Colonic mucosa (tissue), 4 donors: Measurements from ENCODE around the gene NUDT4B. TPM values are rescaled to one million over a fixed set of nuclear protein-coding genes. Genes with fewer than 3 reads are reported as not detected.
"Not testable (repeated sequence)": the region's sequence is repeated elsewhere in the genome, so short reads cannot be mapped to it uniquely, and the experiment has no call there.

ENCODE experiments used
- DNase-seq: peaks from one replicate; pipeline ENCODE4 v3.0.0-alpha.2; 2020
- H3K27ac ChIP-seq: fragments of 200-600 bp; one replicate; pipeline ENCODE4 v1.8.0; 2021
- H3K27me3 ChIP-seq: fragments of 200-600 bp; one replicate; pipeline ENCODE4 v1.8.0; 2021
- H3K36me3 ChIP-seq: fragments of 200-600 bp; one replicate; pipeline ENCODE4 v1.8.0; 2021
- H3K4me1 ChIP-seq: fragments of 200-600 bp; one replicate; pipeline ENCODE4 v1.8.0; 2021; ENCODE audit warnings: mild to moderate bottlenecking
- H3K4me3 ChIP-seq: fragments of 200-600 bp; one replicate; pipeline ENCODE4 v1.8.0; 2021
- H3K9ac ChIP-seq, 2 donors: one replicate each; pipeline ENCODE4 v1.7.0; 2013; ENCODE audit warnings: control low read depth in 2 of 2, low read depth in 2 of 2, low read length in 2 of 2
- H3K9me3 ChIP-seq: fragments of 200-600 bp; one replicate; pipeline ENCODE4 v1.8.0; 2021
- intact Hi-C: fragments of 100-400 bp; cut with DNase I; formaldehyde crosslinking; loops from one replicate; pipeline ENCODE4 v1.14.1; 2022
- total RNA-seq, 2 donors: library from RNA; stranded (reverse); fragmentation: NEBNext Ultra II Directional in 1 of 2; extraction: Animal tissue kit (Norgen Biotek cat#: 25700) in 1 of 2; gene quantifications; one replicate each; pipeline ENCODE4 v1.2.1, GENCODE V29; 2021
- donor health status: healthy.
- donor health status: DM: no; HTN: no; CAD: no.
- donor health status: DM: no; HTN: no; CAD: no.

The NUDT4B gene
- total RNA-seq = 1 to 10 TPM in 1 of 2 donors, not detected in 1; 1.7 TPM

DNA sequence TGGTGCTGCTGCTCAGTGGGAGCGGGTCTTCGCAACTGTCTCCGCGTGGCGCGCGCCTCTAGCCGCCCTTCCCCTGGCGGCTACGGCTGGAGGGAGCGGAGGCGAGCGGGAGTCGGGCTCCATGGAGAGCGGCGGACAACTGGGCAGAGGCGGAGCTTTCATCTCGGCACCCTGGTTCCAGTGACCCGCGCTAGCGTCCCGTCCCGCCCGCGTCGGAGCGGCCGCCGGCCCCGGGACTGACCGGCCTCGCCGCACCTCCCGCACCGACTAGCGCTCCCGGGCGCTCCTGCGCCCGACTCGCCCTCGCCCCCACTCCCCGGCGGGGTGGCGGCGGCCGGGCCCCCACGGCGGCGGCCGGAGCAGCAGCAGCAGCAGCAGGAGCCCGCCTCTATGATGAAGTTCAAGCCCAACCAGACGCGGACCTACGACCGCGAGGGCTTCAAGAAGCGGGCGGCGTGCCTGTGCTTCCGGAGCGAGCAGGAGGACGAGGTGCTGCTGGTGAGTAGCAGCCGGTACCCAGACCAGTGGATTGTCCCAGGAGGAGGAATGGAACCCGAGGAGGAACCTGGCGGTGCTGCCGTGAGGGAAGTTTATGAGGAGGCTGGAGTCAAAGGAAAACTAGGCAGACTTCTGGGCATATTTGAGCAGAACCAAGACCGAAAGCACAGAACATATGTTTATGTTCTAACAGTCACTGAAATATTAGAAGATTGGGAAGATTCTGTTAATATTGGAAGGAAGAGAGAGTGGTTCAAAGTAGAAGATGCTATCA, at the start of gene NUDT4B:
Gene NUDT4B, plus strand, starts transcription at position 212 of the 772 bp plus-strand sequence. Its CDS starts 179 bp downstream, at position 391.
- H3K36me3 ChIP-seq, H3K4me3 ChIP-seq, DNase-seq, H3K9ac ChIP-seq, H3K27me3 ChIP-seq, H3K9me3 ChIP-seq, intact Hi-C loops, H3K4me1 ChIP-seq, H3K27ac ChIP-seq: not testable (repeated sequence)

DNA sequence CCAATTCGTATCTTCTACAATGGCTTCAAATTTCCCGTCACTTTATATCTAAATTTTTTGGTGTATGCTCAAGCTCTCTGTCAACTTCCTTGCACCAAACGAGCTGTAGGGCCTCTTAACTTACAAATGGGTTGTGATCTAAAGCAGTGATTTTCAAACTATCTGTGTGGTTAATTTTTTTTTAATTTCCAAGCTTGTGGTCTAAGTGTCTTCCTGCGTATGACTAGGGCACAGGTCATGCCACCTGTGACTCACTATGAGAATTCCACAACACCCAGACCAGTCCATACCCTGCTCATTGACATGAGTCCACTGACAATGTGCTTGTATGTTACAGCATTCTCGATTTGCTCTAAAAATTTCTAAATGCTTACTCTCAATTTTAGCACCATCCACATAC, 49.2 kb upstream of the NUDT4B start:
- H3K36me3 ChIP-seq, H3K4me3 ChIP-seq: not testable (repeated sequence)

DNA sequence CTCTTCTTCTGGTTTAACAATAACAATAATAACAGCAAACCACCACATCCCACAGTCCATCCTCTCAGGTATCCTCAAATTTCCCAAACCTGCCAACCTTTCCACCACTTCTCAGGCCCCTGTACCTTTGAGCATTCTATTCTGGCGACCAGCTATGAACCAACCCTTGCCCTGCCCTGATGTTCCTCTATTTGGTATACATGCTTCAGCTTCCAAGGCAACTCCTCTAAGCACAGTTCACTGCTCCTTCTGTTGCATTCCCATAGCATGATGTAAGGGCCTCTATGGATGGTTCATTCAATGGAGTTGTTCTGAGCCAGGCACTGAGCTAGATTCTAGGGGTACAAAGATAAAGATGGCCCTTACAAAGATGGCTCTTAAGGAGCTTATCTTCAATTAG, 46.3 kb upstream of the NUDT4B start:
- H3K36me3 ChIP-seq, H3K27ac ChIP-seq, H3K9me3 ChIP-seq, H3K4me3 ChIP-seq, DNase-seq, intact Hi-C loops, H3K9ac ChIP-seq, H3K4me1 ChIP-seq, H3K27me3 ChIP-seq: not testable (repeated sequence)

More for the DNA sequence above, 49.2 kb upstream of the NUDT4B start:
- H3K9me3 ChIP-seq, H3K27ac ChIP-seq, H3K9ac ChIP-seq, H3K27me3 ChIP-seq, H3K4me1 ChIP-seq, intact Hi-C loops, DNase-seq: not testable (repeated sequence)

DNA sequence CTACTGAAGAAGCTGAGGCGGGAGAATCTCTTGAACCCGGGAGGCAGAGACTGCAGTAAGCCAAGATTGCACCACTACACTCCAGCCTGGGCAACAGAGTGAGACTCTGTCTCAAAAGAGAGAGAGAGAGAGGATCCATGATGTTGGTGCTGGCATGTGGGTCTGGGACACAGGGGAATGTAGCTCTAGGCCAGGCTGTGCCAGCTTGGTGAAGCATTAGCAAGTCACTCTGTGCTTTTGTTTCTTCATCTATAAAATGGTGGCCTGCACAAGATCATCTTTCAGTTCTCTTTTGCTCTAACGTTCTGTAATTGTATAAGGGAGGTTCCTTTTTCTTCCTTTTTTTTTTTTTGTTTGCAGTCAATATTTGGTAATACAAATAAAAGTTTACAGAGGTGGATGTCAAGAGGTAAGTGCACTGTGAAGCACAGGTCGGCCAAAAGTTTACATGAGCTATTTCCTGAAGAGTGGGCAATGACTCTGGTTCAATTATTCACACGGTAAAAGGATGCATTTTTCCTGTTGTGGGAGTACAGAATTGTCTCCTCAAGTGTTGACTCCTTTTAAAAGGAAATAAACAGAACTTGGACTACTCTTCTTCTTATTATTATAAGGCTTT, 44.5 kb upstream of the NUDT4B start:
- intact Hi-C loops = not testable (repeated sequence)

DNA sequence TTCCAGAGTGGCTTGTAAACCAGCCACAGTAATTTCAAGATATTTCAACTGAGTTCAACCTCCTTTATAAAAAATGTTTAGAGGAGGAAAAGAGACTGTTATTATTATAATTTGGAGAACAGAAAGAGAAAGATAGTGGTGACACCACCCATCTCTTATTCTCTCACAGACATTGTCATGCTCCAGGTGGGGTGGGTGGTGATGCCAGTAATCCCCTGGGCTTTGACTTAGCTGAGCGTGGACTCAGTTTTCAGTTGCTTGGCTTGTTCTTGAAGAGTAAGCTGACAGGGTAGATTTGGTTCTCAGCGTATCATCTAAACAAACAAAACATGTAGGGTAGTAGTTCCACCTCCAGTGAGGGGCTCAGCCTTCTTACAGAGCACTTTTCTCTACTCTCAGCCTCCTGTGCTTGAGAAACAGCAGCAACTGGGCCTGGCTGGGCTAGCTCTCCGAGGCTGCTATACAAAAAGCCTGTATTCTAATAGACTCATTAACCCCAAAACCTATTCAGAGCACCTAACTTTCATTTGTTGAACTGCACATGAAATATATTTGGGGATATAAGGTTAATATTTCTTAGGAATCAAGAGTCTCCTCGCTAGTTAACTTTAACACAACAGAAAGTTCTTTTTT, 43.1 kb upstream of the NUDT4B start:
- not testable (repeated sequence) for DNase-seq

More for the DNA sequence above, 44.5 kb upstream of the NUDT4B start:
- not testable (repeated sequence) for H3K36me3 ChIP-seq, H3K9ac ChIP-seq, DNase-seq, H3K4me3 ChIP-seq, H3K9me3 ChIP-seq, H3K27ac ChIP-seq, H3K27me3 ChIP-seq, H3K4me1 ChIP-seq

DNA sequence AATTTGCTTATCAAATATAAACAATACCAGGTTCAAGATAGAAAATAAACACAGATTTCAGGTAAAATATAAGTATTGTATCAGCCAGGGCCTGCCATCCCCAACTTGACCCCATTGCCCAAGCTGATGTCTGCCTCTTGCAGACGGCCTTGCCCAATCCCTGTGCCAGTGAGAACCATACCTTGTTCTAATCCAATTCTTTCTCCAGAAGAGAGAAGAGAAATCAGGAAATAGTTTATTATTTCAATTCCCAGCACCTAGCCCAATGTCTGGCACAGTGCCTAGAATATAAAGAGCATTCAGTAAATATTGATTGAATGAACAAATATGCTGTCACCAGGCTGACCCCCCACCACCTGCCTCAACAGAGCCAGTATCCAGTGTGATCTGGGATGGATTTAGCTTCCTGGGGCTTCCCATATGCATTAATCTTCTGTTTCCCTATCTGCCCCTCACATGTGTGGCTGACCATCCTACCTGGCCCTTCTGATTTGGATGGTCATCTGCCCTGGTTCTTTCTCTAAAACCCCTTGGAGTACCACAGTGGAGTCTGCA, 39.7 kb upstream of the NUDT4B start:
- H3K9me3 ChIP-seq, H3K27ac ChIP-seq, H3K4me1 ChIP-seq, H3K27me3 ChIP-seq, H3K4me3 ChIP-seq, intact Hi-C loops, DNase-seq, H3K36me3 ChIP-seq, H3K9ac ChIP-seq: not testable (repeated sequence)

More for the DNA sequence above, 43.1 kb upstream of the NUDT4B start:
- H3K9me3 ChIP-seq, H3K27me3 ChIP-seq, H3K4me3 ChIP-seq, H3K27ac ChIP-seq, intact Hi-C loops, H3K9ac ChIP-seq, H3K36me3 ChIP-seq, H3K4me1 ChIP-seq: not testable (repeated sequence)

DNA sequence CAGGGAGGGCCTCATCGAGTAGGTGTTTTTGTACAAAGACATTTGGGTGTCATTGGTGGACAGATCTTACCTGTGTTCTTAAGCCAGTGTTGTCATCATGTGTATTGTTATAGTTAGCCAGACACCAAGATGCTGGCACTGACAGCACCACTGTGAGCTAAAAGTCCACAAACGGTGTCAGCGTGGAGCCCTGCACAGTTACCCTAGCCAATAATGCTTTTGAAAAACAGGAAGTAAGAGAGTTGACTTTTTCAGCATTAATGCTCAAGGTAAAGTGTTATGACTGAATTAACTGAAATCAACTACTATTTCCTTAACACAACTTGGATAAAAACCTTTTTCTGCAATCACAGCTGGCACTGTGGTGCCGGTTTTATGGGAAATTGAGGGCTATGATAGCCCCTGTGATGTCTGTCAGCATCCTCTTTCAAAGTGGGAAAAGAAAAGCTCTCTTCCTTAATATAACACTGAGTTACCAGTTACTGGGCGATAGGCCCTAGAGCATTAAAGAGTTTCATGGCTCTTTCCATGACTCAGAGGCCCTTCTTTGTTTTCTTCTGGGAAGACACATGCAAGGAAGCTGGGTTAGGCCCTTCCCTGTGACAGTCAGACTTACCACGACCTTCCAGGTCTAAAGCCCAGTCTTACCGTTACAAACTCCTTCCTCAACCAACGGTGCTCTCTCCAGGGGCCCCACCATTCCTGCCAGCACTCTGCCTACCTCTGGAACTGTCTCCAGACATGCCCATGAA, 37.6 kb upstream of the NUDT4B start:
- DNase-seq, H3K4me1 ChIP-seq, H3K9ac ChIP-seq, H3K27me3 ChIP-seq, H3K36me3 ChIP-seq, H3K9me3 ChIP-seq, intact Hi-C loops, H3K4me3 ChIP-seq, H3K27ac ChIP-seq: not testable (repeated sequence)

DNA sequence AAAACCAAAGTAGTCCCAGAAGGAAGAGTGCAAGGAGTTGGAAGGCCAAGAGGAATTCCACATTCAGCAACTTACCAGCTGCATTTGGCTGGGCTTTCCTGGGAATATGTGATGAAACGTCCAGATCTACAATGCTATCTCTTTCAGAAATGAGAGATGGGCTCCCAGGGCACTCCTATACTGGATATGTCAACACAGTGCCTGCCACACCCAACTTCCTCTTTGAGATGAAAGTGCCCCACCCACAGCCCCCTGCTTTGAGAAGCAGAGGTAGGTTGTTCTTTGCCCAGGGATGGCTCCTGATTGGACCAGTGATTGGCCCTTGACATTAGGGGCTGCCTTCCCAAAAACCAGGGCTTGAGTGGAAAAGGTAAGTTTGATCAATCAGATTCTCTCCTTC, 36.2 kb upstream of the NUDT4B start:
- DNase-seq, H3K4me3 ChIP-seq, H3K36me3 ChIP-seq, H3K27me3 ChIP-seq, H3K4me1 ChIP-seq, H3K9me3 ChIP-seq, H3K27ac ChIP-seq, intact Hi-C loops, H3K9ac ChIP-seq: not testable (repeated sequence)

DNA sequence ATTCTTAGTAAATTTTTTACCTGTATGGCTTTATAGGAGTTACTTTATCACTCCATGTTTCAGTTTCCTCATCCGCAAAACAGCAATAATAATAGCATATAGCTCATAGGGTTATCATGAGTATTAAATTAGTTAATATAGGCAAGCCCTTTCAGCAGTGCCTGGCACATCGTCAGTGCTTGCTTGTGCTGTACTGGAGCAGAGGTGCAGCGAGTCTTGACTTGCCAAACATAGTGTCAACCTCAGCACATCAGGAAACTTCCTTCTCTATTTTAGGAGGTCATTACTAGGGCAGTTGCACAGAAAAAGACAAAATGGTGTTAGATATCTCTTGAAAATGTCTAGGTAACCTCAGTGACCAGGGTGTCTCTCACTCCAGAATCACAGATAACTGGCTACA, 33.1 kb upstream of the NUDT4B start:
- H3K4me1 ChIP-seq, H3K9ac ChIP-seq, H3K36me3 ChIP-seq, intact Hi-C loops, H3K27ac ChIP-seq, H3K27me3 ChIP-seq, H3K4me3 ChIP-seq, DNase-seq, H3K9me3 ChIP-seq: not testable (repeated sequence)

DNA sequence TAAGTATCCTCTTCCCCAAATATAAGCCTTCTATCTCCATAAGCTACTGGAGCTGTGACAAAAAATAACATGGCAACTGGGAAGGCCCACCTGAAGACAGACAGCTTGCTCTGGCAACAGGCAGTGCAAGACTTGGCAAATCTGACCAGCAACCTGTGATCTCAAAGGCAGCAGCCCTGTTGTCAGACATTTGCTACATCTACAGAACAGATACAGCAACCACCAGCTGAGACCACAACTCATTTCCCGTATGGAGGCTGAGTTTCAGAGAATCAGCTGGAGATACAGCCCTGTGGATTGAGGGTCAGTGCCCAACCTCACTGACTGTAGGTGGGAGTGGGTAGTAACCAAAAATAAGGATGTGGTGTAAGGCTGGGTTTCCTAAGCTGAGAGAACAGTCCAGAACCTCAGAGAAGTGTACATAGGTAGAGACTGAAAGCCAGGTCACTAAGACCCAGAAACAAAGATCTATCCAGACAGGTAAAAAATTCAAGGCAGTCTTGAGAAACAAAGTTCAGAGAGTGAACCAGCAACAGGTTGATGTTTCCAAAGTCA, 31.5 kb upstream of the NUDT4B start:
- H3K36me3 ChIP-seq, H3K4me1 ChIP-seq, H3K27me3 ChIP-seq, intact Hi-C loops, DNase-seq, H3K9ac ChIP-seq, H3K9me3 ChIP-seq, H3K27ac ChIP-seq, H3K4me3 ChIP-seq: not testable (repeated sequence)

DNA sequence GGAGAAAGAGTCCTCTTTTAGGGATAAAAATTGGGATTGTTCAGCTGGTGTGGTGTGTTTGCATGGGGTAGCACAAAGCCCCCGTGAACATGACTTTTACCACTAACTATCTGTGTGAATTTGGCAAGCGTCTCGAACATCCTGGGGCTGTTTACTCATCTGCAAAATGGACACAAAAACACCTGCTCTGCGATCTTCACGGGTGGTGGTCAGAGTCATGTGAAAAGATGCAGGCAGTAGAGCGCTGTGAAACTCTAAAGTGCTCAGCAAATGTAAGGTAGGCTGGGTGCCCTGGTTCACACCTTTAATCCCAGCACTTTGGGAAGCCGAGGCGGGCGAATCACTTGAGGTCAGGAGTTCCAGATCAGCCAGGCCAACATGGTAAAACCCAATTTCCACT, 27.7 kb upstream of the NUDT4B start:
- H3K27ac ChIP-seq, H3K9me3 ChIP-seq, H3K4me1 ChIP-seq, intact Hi-C loops, H3K36me3 ChIP-seq, H3K9ac ChIP-seq, DNase-seq, H3K27me3 ChIP-seq, H3K4me3 ChIP-seq: not testable (repeated sequence)

DNA sequence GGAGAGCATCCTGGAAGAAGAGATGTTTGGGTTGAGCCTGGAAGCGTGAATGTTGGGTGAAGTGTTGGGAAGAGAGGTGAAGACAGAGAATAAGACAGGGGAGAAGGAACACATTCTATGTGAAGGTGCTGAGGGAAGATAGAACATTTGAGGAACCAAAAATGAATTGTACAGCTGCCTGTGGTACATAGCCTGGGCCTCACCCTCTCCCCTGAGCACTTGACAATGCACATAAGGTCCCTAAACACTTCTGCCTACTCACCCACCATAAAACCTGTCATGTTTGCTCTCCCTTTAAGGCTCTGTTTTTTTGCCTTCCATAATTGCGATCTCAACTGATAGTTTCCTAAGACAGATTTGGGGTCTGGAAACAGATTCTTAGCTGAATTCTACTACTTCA, 25.8 kb upstream of the NUDT4B start:
- intact Hi-C loops, H3K27me3 ChIP-seq, DNase-seq, H3K27ac ChIP-seq, H3K4me1 ChIP-seq, H3K9me3 ChIP-seq, H3K9ac ChIP-seq, H3K4me3 ChIP-seq, H3K36me3 ChIP-seq: not testable (repeated sequence)
